DOHH2 (cell line): ENCODE measurements around the gene KYAT1.

Source experiments
- EZH2phosphoT487 ChIP-seq: fragments of 200-600 bp; sonication (generic); IDR thresholded peaks from 2 replicates; pipeline ENCODE4 v1.6.1; 2017; ENCODE audit warnings: borderline replicate concordance, mild to moderate bottlenecking, antibody characterized with exemption, low read length, moderate library complexity, mixed read lengths
- TF ChIP-seq, protein P1 (sequence below): fragments of 200-600 bp; sonication (generic); IDR thresholded peaks from one replicate; pipeline ENCODE4 v1.5.1; 2014; ENCODE audit warnings: antibody characterized with exemption, mild to moderate bottlenecking, low read depth, low read length; ENCODE audit not compliant: poor library complexity, severe bottlenecking

DNA sequence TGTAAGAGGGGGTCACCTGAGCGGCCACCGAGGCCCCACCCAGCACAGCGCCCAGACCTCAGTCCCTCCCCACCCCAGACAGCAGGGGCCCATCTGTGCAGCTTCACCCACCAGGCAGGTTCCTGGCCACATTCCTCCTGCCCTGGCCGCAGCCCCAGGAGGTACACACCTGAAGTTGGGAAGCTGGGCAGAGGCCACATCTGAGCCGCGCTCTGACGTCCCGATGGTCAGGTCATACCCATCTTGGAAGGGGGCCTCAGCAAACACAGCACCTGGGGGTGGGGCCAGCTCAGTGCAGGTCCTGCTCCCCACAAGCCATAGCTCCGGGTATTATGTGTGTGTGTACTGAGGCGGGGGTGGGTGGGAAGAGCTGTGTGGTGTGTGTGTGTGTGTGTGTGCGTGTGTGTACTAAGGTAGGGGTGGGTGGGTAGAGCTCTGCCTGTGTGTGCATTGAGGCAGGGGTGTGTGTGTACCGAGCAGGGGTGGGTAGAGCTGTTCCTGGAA, 57.8 kb downstream of the KYAT1 start:
- TF ChIP-seq, protein P1, sequence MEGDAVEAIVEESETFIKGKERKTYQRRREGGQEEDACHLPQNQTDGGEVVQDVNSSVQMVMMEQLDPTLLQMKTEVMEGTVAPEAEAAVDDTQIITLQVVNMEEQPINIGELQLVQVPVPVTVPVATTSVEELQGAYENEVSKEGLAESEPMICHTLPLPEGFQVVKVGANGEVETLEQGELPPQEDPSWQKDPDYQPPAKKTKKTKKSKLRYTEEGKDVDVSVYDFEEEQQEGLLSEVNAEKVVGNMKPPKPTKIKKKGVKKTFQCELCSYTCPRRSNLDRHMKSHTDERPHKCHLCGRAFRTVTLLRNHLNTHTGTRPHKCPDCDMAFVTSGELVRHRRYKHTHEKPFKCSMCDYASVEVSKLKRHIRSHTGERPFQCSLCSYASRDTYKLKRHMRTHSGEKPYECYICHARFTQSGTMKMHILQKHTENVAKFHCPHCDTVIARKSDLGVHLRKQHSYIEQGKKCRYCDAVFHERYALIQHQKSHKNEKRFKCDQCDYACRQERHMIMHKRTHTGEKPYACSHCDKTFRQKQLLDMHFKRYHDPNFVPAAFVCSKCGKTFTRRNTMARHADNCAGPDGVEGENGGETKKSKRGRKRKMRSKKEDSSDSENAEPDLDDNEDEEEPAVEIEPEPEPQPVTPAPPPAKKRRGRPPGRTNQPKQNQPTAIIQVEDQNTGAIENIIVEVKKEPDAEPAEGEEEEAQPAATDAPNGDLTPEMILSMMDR, result no peak
- no peak for TF ChIP-seq EZH2phosphoT487
